BE2C (cell line): ENCODE measurements around the gene CA11.
A peak's percentile ranks its signal among the peaks of the same experiment; 100 is the strongest.

Source experiments
- DNase-seq: peaks from one replicate; pipeline ENCODE4 v3.0.0-alpha.2; 2020
- H3K27me3 ChIP-seq: fragments of 250-450 bp; sonication (Bioruptor Pico); 2 replicates; pipeline ENCODE4 v1.5.1; 2020; ENCODE audit warnings: mild to moderate bottlenecking
- H3K36me3 ChIP-seq: fragments of 250-450 bp; sonication (Bioruptor Pico); 2 replicates; pipeline ENCODE4 v1.5.1; 2020; ENCODE audit warnings: mild to moderate bottlenecking
- H3K4me1 ChIP-seq: fragments of 250-450 bp; sonication (Bioruptor Pico); 2 replicates; pipeline ENCODE4 v1.5.1; 2020
- H3K4me3 ChIP-seq: 2 replicates; pipeline ENCODE4 v1.5.1; 2011; ENCODE audit warnings: low read depth, low read length
- H3K9me3 ChIP-seq: fragments of 250-450 bp; sonication (Bioruptor Pico); 2 replicates; pipeline ENCODE4 v1.5.1; 2020
- CTCF ChIP-seq: IDR thresholded peaks from 2 replicates; pipeline ENCODE4 v1.5.1; 2012; ENCODE audit warnings: mild to moderate bottlenecking, low read depth, low read length

Gene CA11

DNA sequence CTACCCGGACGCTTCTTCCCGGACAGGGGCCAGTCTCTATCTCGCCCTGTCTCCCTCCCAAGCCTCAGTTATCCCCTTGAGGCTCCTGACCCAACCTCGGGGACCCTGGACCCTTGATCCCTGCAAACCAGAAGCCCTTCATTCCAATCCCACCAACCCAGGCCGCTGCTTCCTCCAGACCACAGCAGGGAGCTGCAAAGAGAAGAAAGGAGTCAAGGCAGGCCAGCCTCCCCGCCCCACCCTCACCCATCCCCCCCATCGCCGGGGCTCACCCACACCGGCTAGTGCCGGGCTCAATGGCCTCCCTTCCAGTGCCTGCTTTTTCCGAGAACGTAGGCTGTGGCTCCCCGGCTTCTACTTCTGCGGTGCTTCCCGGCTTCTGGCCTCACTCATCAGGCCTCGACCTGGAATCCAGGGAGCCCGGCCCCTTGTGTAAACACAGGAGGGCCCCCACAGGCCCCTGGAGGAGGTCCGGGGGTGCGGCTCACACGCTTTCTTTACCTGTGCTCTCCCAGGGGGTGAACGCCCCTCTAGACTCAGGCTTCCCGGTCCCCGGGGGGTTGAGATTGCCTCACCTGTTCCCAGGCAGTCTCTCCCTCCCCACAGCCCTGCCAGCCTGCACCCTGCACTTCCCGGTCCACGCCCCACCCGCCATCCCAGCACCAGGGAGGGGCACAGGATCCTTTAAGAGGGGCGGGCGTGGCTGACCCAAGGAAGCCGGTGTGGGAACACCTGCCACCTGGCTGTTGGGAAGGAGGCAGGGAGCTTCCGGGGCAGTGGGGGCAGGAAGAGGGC, 31.4 kb downstream of the CA11 start, which contains the start of gene FAM83E:
Gene FAM83E (minus strand): TSS at position 641 of the 795 bp plus-strand sequence. CDS start 1,704 bp downstream, outside the sequence.
- Histone ChIP-seq H3K4me3 (no peak within 1 kb of the TSS), H3K9me3 (no peaks in the 10 kb centered on the region), H3K36me3 (peaks cover 47% of the 10 kb centered on the region), H3K4me1 (peaks cover 25% of the 10 kb centered on the region), H3K27me3 (no peaks in the 10 kb centered on the region)
- TF ChIP-seq CTCF = no peak
- DNase-seq = peak; percentile 61

DNA sequence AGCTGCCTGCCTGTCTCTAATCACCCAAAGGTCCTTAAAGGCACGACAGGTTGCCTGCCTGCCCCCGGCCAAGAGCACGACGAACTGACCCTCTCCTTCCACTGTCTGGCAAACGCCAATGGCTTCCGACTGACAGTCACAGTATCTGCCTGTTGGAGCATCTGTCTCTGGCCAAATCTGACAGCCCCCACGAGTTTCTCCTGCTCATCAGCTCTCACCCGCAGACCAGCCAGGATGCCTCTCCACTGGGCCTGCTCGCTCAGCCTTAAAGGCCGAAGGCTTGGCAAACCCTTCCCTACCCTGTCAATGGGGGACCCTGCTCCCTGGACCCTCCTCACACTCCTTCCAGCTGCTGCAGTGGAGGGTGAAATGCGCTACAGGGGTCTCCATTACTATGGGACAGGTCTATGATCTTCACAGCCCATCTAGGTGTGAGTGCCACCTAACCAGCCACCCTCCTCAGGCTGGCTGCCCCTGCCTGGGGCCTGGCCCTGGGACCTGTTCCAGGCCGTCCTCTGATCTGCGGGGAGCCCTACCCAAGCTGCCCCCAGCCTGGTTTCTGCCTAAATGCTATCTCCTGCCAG, 32.0 kb downstream of the CA11 start:
- no peak for TF ChIP-seq CTCF
- DNase-seq = peak; percentile 50
- H3K36me3 ChIP-seq = peaks cover 47% of the 10 kb centered on the region
- no peaks in the 10 kb centered on the region for H3K9me3 ChIP-seq
- no peak overlapping the region for H3K4me3 ChIP-seq
- H3K4me1 ChIP-seq = peaks cover 25% of the 10 kb centered on the region
- no peaks in the 10 kb centered on the region for H3K27me3 ChIP-seq

DNA sequence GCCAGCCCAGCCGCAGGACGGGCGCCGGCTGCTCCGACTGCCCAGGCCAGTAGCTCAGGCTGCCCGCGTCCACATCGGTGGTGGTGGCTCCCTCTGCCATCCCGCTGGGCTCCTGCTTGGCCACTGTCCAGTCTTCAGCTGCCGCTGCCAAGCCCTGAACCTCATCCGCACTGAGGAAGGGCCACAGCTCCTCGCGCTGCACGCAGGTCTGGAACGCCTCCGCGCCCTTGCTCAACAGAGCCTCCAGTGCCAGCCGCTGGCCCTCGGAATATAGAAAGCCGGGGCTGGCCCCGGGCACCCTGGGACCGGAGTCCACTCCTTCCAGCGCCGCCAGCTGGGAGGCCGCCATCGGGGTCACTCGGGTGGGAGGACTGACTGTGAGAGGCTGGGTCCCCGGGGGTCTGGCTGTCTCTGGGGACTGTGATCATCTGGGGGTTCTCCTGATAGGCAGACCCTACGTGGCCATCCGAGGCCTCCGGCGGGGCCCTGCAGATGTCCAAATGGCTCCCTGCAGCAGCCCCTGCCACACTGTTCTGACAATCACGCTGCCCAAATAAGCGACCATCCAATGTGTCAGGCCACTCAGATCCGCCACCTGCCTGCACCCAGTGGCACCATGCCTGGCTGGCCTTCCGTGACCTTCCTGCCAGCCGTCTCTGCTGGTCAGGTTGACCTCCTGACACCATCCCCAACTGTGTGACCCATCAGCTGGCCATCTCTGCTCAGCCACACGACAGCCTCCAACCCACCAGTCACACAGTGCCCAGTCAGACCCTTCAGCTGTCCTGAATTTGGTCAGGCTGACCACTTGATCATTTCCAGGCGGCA, 32.7 kb downstream of the CA11 start:
- Histone ChIP-seq H3K36me3 (peaks cover 42% of the 10 kb centered on the region), H3K4me3 (no peak overlapping the region), H3K4me1 (peaks cover 25% of the 10 kb centered on the region), H3K9me3 (no peaks in the 10 kb centered on the region), H3K27me3 (no peaks in the 10 kb centered on the region)
- no peak for DNase-seq
- no peak for TF ChIP-seq CTCF

DNA sequence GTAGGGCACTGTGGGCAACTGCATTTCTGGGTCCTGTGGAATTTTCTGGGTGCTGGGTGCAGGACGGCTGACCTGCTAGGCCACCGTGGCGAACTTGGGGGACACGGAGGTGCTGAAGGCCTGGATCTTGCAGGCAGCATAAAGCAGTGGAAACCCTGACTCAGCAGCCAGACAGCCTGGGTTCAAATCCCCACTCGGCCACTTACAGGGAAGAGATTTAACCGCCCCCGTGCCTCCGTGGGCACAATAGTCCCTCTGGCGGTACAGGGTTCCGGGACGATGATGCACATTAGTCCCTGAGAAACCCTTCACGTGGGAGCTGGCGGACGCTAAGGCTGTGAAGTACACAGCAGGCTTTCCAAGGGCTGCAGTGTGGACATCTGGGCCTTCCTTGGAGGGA, 34.1 kb downstream of the CA11 start:
- Histone ChIP-seq H3K4me3 (no peak overlapping the region), H3K36me3 (peaks cover 28% of the 10 kb centered on the region), H3K4me1 (peaks cover 22% of the 10 kb centered on the region), H3K27me3 (no peaks in the 10 kb centered on the region), H3K9me3 (no peaks in the 10 kb centered on the region)
- DNase-seq = no peak
- TF ChIP-seq CTCF = no peak

DNA sequence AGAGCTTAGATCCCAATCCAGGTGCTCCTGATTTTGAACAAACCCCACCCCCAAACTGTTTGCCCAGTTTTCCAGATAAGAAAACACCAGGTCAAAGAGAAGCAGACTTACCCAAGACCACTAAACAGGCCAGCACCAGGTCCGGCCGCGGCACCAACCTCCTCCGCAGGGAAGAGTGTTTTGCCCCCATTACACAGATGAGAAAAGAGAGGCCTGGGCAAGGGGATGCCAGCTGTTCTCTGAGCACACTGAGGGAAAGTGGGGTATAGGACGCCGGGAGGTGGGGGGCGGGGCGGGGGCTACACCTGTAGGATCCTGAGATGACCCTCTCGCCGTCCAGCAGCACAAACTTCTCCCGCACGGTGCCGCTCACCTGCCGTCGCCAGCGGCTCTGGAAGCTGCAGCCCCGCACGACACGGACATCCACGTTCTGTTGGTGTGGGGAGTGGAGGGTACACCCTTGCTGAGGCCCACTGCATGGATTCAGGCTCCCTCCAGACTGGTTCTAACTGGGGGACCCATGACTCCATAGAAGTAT, 36.3 kb downstream of the CA11 start:
- Histone ChIP-seq H3K4me3 (no peak overlapping the region), H3K4me1 (peaks cover 12% of the 10 kb centered on the region), H3K27me3 (no peaks in the 10 kb centered on the region), H3K9me3 (no peaks in the 10 kb centered on the region), H3K36me3 (peaks cover 6% of the 10 kb centered on the region)
- DNase-seq = no peak
- no peak for TF ChIP-seq CTCF
